Smooth muscle cell of the umbilical artery (primary cell): Measurements from ENCODE around the gene HSPBAP1. TPM values are rescaled to one million over a fixed set of nuclear protein-coding genes. Genes with fewer than 3 reads are reported as not detected.

Experiments used
- total RNA-seq: library from RNA; depleted of rRNA; stranded (reverse); fragments of >200 nt; gene quantifications from 2 replicates; pipeline ENCODE4 v1.2.3, GENCODE V29; 2014

HSPBAP1 gene
- total RNA-seq = 6.3 and 8.0 TPM in 2 replicates

GRCh38 chr3:122793568-122794416 lies at the start of gene HSPBAP1:
TSS of gene HSPBAP1 (minus strand) at chr3:122793831. CDS start at chr3:122793680, 151 bp downstream.

GRCh38 chr3:122794779-122795673 lies 1.4 kb upstream of the HSPBAP1 start, which contains the start of gene SLC49A4:
TSS of gene SLC49A4 (plus strand) at chr3:122795069. CDS start at chr3:122795193, 124 bp downstream.

Other genes with a start within 250 kb of the HSPBAP1 start
- 10.1 and 11.5 TPM in 2 replicates for gene PARP9, start 229.5 kb downstream of the HSPBAP1 start, total RNA-seq
- 8.6 and 17.3 TPM in 2 replicates for gene DTX3L, start 229.5 kb downstream of the HSPBAP1 start, total RNA-seq
- under 0.01 and 0.18 TPM in 2 replicates for gene PARP15, start 216.2 kb downstream of the HSPBAP1 start, total RNA-seq
- gene PARP14, start 113.0 kb downstream of the HSPBAP1 start, total RNA-seq = 47.2 and 54.5 TPM in 2 replicates
- 15.0 and 22.6 TPM in 2 replicates for gene SLC49A4, start 1.2 kb upstream of the HSPBAP1 start, total RNA-seq
- gene SEMA5B, start 233.9 kb upstream of the HSPBAP1 start, total RNA-seq = not detected in 2 replicates